ENCODE data around the gene IFIT3.
"Not testable (repeated sequence)": the region's sequence is repeated elsewhere in the genome, so short reads cannot be mapped to it uniquely, and the experiment has no call there.

The IFIT3 gene

GRCh38 chr10:89281606-89282395 lies 46.0 kb upstream of the IFIT3 start:
- TF ChIP-seq, protein P1, sequence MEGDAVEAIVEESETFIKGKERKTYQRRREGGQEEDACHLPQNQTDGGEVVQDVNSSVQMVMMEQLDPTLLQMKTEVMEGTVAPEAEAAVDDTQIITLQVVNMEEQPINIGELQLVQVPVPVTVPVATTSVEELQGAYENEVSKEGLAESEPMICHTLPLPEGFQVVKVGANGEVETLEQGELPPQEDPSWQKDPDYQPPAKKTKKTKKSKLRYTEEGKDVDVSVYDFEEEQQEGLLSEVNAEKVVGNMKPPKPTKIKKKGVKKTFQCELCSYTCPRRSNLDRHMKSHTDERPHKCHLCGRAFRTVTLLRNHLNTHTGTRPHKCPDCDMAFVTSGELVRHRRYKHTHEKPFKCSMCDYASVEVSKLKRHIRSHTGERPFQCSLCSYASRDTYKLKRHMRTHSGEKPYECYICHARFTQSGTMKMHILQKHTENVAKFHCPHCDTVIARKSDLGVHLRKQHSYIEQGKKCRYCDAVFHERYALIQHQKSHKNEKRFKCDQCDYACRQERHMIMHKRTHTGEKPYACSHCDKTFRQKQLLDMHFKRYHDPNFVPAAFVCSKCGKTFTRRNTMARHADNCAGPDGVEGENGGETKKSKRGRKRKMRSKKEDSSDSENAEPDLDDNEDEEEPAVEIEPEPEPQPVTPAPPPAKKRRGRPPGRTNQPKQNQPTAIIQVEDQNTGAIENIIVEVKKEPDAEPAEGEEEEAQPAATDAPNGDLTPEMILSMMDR (IDR thresholded peaks at IDR 0.05): no peak
- H3K27me3 ChIP-seq: no peaks in the 10 kb centered on the region
- no peaks in the 10 kb centered on the region for H3K36me3 ChIP-seq
- peaks cover 0 to 76% (median 51%) of the 10 kb centered on the region in 4 donors for H3K4me1 ChIP-seq
- no peaks in the 10 kb centered on the region for H3K9me3 ChIP-seq
- peak overlapping the region; percentile 82 for H3K27ac ChIP-seq
- intact Hi-C loops (cut with DNase I; ENCODE audit: low total_unique reads): no loop called here
- no peak overlapping the region for H3K4me3 ChIP-seq
- DNase-seq: no peak

DNA sequence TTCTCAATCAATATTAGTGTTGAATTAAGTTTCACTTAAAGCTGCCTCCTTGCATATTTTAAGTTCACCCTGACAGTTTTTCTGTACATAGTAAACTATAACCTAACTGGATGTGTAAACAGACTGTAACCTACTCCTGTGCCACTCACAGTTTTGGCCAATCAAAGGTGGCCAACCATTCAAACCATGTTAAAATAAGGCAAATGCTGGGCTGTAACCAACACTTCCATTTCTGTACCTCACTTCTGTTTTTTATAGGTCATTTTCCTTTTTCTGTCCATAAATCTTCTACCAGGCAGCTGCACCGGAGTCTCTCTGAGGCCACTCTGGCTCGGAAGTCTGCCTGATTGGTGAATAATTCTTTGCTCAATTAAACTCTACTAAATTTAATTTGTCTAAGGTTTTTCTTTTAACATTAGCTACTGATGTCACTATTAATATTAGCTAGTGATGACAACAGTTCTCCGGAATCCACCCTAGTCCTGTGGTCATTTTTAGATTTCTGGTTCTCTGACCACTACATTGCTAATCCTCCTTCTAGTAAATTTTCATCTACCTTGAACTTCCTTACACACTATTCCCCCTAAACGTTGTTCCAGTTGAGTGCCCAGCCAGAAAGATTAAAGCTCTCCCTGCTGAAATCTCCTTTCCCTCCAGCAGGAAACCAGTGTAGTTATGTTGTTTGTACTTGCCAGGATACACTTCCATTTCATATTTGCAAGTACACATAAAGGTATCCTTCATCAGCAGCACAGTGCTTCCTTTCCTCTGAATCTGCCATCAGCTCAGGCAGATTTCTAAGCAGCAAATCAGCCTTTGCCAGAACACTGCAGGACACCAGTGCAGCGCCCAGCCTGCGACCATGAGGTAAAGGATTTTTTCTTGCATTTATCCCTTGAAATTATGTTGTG lies 44.5 kb upstream of the IFIT3 start:
- TF ChIP-seq, protein P1 (IDR thresholded peaks at IDR 0.05): peak in 1 of 2 experiments; percentile 7
- intact Hi-C loops (cut with DNase I; ENCODE audit: low total_unique reads): no loop called here
- H3K4me3 ChIP-seq: peak overlapping the region; percentile 28 to 34
- DNase-seq: no peak
- no peaks in the 10 kb centered on the region for H3K27me3 ChIP-seq
- peaks cover 0 to 63% (median 45%) of the 10 kb centered on the region in 4 donors for H3K4me1 ChIP-seq
- no peaks in the 10 kb centered on the region for H3K9me3 ChIP-seq
- H3K36me3 ChIP-seq: no peaks in the 10 kb centered on the region
- H3K27ac ChIP-seq: peak overlapping the region; percentile 82

DNA sequence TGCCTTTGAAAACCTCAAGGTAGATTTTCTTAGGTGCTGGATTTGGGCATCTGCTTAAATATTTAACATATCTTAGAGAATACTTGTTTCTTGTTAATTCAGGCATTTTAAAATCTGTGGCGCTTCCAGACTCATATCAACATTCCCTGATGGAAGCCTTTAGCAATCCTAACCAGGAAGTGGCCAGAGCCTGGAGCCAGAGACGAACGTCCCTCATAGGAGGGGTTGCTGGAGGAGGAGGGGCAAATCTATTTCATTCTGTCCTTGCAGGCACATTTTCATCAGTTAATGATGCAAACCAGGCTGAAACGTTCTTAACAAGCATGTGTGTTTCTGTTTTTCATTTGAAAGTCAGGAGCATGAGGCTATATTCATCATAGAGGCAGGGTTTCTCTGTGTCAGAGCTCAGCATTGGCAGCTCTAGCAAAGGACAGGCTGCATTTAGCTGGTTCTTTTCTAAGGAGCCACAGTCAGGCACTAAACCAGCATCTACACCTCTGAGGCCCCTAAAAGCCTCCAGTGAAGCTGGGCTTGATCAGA lies 43.8 kb upstream of the IFIT3 start:
- Histone ChIP-seq H3K27ac (peak overlapping the region; percentile 82), H3K9me3 (no peaks in the 10 kb centered on the region), H3K4me3 (peak overlapping the region; percentile 28 to 34), H3K27me3 (no peaks in the 10 kb centered on the region), H3K4me1 (peaks cover 0 to 55% (median 38%) of the 10 kb centered on the region in 4 donors), H3K36me3 (no peaks in the 10 kb centered on the region)
- TF ChIP-seq, protein P1 (IDR thresholded peaks at IDR 0.05): no peak
- DNase-seq: peak; percentile 84 to 87
- intact Hi-C loops (cut with DNase I; ENCODE audit: low total_unique reads): no loop called here

GRCh38 chr10:89284711-89285110 lies 43.1 kb upstream of the IFIT3 start:
- H3K36me3 ChIP-seq; DNase-seq; H3K4me3 ChIP-seq; intact Hi-C loops (cut with DNase I; ENCODE audit: low total_unique reads); H3K9me3 ChIP-seq; H3K27me3 ChIP-seq: not testable (repeated sequence)
- peaks cover 0 to 48% (median 31%) of the 10 kb centered on the region in 4 donors for H3K4me1 ChIP-seq
- H3K27ac ChIP-seq: peak overlapping the region; percentile 82

DNA sequence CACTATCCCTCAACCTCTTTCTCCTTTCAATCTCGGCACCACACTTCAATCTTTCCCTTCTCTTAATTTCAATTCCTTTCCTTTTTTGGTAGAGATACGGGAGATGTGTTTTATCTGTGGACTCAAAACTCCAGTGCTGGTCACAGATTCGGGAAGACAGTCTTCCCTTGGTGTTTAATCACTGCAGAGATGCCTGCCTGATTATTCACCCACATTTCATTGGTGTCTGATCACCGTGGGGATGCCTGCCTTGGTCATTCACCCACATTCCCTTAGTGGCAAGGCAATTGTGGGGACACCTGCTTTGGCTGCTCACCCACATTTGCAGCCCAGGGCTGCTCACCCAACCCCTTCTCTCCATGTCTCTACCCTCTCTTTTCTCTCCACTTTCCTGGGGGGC lies 42.5 kb upstream of the IFIT3 start:
- H3K27me3 ChIP-seq; H3K36me3 ChIP-seq; H3K4me3 ChIP-seq; H3K9me3 ChIP-seq; intact Hi-C loops (cut with DNase I; ENCODE audit: low total_unique reads); DNase-seq: not testable (repeated sequence)
- Histone ChIP-seq H3K4me1 (peaks cover 0 to 47% (median 30%) of the 10 kb centered on the region in 4 donors), H3K27ac (peak overlapping the region; percentile 82)

DNA sequence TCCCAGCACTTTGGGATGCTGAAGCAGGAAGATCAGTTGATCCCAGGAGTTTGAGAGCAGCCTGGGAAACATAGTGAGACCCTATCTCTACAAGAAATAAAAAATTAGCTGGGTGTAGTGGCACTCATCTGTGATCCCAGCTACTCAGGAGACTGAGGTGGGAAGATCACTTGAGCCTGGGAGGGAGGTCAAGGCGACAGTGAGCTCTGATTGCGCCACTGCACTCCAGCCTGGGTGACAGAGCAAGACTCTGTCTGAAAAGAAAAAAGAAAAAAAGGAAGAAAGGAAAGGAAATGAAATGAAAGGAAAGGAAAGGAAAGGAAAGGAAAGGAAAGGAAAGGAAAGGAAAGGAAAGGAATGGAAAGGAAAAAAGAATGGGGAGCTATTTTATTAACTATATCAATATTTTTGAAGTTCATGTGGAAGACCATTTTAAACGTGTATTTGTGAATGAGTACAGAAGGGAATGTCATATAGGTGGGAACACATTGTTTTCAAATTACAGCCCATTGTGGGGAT lies 33.0 kb upstream of the IFIT3 start:
- intact Hi-C loops (cut with DNase I; ENCODE audit: low total_unique reads): no loop called here
- no peak overlapping the region for H3K4me3 ChIP-seq
- no peaks in the 10 kb centered on the region for H3K36me3 ChIP-seq
- no peaks in the 10 kb centered on the region for H3K27me3 ChIP-seq
- H3K9me3 ChIP-seq: no peaks in the 10 kb centered on the region
- DNase-seq: no peak
- TF ChIP-seq, protein P1 (IDR thresholded peaks at IDR 0.05): no peak
- H3K27ac ChIP-seq: peak overlapping the region; percentile 31 to 75
- H3K4me1 ChIP-seq: peaks cover 0 to 29% (median 10%) of the 10 kb centered on the region in 4 donors
